Left lobe of liver (tissue), 2 donors: ENCODE measurements around the gene FRMPD4. TPM values are rescaled to one million over a fixed set of nuclear protein-coding genes. Genes with fewer than 3 reads are reported as not detected.

Experiments used
- ATAC-seq: fragments of 200-7000 bp; cut with Tn5 transposase; one replicate; pipeline ENCODE4 v1.9.1; 2020; ENCODE audit warnings: mild to moderate bottlenecking, moderate library complexity
- DNase-seq: peaks from one replicate; pipeline ENCODE4 v3.0.0-alpha.2; 2020; ENCODE audit warnings: low spot score
- total RNA-seq: library from RNA; stranded (reverse); gene quantifications from one replicate; pipeline ENCODE4 v1.2.1, GENCODE V29; 2021
- donor health status: DM: no; HTN: no; CAD: no; lungs with moderate emphysema.
- donor health status: DM: no; HTN: yes; CAD: no.

FRMPD4 gene
- total RNA-seq, 1 donor from 2014 or later: not detected

DNA sequence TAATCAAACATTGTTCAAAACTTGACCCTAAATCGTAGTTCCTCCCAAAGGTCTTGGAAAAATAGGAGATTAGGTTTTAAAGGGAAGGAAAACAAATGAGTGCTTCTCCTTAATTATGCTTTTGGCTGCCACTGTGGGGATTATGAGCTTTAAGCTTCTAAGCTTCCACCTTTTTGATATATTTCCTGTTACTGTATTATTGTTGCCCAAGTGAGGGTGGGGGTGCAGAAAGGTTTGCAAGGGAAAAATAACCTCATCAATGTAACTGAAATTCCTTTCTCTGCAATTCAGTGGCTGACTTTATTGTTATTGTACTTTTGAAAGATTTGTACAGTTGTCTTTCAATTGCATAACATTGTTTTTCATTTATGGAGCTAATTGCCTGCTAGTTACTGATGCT is 285.1 kb downstream of the FRMPD4 start:
- ATAC-seq (no peak), DNase-seq (no peak)

DNA sequence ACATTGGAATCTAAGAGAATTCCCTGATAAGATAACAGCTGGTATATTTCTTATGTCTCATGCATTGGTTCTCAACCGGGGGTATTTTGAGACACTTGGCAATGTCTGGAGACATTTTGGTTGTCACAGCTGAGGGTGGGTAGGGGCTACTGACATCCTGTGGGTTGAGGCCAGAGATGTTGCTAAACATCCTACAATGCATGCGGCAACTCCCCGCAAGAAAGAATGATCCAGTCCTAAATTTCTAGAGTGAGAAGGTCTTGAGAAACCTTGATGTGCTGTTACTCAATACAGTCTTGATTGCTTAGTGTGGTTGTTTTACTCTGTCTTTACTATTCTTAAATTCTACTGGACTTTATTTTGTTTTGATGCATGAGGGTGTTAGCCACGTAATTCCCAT is 287.2 kb downstream of the FRMPD4 start:
- DNase-seq (no peak), ATAC-seq (no peak)

DNA sequence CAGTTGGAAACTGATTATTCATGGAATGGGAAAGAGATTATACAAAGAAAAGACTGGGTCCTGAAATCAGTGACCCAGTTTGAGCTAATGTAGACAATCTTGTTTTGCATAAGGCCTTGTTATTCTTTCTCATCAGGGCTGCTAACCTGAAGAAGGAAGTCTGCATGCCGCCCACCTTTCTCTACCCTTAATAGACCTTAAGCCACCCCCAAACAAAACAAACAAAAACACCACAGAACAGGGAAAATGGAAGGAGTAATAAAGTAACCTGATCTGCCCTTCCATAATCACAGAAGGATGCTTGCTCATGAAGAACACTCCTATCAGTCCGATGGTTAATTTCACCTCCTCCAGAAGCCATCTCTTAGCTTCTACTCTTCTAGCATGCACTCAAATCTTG is 288.1 kb downstream of the FRMPD4 start:
- DNase-seq (no peak), ATAC-seq (no peak)

DNA sequence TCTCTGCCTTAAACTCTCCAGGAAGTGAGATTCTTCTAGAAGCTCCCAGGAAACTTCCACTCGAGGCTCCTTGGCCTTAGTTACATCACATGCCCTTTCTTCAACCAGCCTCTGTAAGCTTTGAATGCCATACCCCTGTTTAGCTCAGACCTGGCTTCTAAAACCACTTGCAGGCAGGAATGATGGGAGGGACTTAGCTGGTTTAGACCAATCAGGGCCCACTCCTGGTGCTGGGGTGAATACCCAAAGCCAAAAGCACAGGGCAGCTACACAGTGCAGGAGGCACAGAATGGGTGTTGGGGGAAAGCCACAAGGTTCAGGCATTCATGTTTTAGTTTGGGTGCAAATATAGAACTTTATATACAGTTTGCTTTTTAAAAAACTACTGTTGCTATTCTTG is 296.2 kb downstream of the FRMPD4 start:
- DNase-seq (no peak), ATAC-seq (no peak)

DNA sequence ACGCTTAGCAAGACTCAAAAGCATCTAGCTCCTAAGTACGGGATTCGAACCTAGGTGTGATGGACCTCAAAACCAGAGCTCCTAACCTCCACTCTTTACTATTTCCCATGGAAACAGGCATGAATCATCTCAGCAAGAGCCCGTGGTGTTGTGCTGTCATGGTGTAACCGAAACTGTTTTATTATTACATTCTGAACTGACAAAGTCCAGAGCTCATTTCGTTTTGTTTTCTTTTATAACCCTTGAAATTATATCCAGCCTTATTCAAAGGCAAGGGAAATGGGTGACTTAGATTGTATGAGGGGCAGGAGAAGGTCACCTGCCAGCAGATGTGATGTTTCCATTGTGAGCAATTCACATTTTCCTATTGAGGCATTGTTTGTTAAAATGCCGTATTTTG is 301.1 kb downstream of the FRMPD4 start:
- DNase-seq (no peak), ATAC-seq (no peak)

DNA sequence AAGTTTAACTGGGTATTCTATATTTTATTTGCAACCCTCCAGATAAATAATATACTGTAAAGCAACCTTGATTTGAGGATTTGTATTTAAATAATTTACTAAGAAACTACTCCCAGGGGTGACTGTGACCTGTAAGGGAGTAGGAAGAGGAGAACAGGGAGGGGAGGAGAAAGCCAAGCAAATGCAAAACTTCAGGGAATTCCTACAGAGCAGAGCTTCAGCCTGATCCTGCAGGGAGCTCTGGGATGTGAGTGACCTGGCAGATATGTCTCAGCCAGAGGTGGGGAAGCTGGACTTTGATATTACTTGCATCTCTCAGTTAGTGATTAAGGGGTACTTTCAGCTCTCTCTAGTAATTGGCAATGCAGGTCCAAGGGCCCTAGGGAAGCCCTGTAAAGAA is 302.0 kb downstream of the FRMPD4 start:
- ATAC-seq (no peak), DNase-seq (no peak)

DNA sequence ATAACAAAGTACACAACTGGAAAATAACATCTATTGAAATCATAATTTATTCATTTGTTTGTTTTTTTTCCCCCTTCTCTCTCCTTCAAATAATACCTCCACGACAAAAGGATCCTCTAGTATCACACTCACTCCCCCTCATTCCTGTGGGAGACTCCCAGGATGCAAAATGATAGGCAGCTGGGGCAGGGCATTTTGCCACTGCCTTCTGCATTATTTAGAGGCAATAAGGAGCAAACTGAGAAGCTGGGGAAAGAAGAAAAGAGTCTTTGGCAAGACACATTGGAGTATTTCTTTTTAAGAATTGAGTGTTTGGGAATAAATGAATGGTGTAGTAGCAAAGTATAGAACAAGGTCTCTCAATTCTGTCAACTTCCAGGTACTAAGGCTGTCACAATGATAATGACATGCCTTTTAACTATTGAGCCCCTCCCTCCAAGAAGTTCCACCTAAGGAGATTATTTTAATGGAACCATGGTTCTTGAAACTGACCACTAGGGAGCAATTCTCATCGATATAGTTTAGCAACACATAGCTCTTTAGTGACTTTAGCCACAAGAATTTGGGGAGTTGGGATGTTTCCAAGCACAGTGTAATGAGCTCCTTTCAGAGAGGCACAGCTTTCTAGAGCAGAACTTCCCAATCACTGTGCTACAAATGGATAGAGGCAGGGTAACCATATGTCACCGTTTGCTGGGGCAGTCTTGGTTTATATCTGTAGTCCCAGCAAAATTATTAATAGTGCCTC is 303.3 kb downstream of the FRMPD4 start:
- no peak for ATAC-seq
- no peak for DNase-seq

DNA sequence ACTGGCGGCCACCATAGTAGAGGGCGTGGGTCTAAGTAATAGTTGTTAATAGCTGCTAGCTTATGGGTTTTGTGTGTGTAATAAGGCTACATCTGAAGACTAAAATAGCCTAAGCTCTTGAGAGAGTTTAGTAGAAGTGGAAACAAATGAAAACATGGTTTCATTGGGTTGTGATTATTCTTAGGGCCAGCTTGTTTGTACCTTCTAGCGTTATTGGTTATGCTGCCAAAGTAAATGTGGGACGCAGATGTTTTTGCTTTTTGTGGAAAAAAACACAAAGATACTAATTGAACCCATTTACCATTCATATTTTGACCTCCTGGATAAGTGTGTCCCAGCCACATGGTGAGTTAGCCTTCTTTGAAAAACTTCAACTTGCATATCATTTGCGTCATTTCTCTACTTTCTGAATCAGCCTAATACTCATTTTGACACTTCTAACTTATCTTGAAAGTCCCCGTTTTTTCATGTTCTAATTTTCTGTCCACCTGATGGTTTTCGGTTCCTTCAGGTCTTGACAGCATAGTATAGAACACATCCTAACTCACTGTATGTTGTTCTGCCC is 305.3 kb downstream of the FRMPD4 start:
- ATAC-seq: no peak
- DNase-seq: no peak

DNA sequence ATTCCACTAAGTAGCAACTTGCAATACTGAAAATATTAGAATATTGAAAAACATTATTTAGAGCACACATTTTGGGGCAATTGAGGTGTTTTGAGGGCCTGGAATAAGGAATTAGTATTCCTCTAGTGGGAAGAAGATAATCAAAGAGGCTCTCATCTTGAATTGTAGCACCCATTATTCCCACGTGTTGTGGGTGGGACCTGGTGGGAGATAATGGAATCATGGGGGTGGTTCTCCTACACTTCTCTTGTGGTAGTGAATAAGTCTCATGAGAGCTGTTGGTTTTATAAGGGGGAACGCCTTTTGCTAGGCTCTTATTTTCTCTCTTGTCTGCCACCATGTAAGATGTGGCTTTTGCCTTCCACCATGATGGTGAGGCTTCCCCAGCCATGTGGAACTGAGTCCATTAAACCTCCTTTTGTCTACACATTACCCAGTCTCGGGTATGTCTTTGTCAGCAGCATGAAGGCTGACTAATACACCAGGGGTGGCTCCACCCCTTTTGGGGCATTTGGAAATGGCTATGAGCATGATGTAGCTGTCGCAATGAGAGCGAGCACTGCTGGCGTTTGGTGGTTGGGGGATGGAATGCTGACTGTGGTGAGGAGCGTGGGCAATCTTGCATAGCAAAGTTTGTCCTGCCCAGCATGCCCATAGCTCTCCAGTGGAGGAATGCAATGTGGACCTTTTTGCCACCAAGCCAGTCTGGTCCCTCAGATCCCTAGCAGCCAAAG is 308.2 kb downstream of the FRMPD4 start:
- DNase-seq (no peak), ATAC-seq (no peak)

DNA sequence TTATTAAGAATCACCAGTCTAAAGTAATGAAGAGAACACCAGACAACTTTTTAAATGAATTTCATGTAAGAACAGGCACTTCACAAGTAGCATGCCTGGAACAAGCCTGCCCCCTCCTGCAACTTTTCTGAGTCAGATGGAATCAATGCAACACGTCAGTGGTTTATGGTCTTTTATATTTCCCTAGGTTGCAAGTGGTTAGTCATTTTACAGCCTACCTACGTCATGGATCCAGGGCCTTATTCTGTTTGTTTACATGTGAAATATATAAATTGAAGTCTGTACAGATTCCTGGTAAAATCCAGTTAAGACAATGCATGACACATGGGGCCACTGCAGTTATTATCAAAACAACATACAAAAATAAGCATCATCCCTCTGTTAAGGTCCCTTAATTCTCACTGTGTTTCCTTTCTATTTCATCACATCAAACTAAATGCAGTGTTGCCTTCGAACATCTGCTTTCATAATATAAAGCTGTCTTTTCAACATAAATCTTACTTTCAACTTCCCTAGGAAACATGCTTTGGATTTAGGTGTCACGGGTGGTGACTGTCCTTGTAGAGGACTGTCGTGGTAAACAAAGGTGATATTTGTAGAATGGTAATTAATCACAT is 309.3 kb downstream of the FRMPD4 start:
- no peak for DNase-seq
- ATAC-seq: no peak

DNA sequence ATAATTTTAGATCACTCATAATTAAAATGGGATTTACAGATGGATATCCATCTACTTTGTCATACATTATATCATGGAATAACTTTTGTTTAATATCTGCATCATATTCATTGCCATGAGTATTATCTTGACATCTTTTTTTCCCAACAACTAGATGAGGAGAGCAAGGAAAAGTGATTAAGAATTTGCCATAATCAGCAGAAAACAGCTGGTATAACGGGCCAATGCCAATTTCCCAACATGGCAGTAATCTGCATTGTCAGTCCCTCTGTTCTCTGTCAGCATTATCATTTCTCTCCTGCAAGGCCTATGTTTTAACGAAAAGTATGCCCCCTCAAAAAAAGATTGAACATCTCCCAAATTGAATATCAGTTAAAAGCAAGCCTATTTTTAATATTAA is 314.0 kb downstream of the FRMPD4 start:
- DNase-seq: no peak
- ATAC-seq: no peak

DNA sequence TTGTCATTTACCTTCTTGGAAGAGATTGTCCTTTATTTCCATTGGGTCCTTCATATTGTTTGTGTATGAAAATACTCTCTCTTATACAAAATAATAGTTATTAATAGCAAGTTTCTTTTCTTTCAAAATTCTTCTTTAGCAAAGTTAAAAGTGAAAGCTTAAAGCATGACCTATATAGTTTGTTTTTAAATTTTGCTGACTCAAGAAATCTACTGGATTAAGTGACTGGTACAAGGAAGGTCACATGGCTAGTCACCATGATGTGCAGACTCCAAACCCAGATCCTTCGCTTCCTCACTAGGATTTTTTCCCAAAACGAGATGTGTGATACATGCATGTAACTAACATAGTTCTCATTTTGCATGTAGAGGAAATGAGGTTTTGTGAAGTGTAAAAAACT is 322.7 kb downstream of the FRMPD4 start:
- ATAC-seq: no peak
- no peak for DNase-seq

DNA sequence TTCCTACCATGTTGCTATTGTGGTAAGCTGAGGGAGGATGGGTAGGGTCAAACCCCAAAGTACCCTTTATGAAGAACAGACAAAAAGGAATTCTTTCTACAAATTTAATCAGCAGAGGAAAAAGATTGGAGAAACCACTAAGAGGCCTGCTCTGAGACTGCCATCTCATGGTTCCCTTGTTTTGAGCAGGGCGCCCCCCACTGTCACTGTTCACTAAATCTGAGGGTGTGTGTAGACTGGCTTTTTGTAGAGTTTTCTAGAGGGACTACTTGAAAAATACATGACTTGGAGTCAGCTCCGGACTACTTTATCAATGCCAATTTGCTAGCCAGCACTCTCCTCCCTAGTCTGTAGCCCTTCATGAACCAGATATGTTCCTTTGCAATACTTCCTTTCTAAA is 324.8 kb downstream of the FRMPD4 start:
- ATAC-seq (no peak), DNase-seq (no peak)

DNA sequence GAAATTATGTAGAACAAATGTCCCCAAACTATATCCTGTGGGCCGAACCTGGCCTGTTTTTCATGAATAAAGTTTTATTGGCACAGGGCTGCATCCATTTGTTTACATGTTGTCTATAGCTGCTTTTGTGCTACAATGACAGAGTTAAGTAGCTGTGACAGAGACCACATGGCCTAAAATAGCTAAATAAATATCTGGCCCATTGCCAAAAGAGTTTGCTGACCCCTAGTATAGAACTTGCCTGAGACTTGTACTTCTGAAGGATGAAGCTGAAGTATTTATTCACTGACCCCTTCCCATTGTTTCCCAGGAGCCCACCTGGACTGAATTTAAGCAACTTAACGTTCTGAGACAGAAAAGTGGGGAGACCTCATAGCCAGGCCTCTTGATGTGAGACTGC is 325.6 kb downstream of the FRMPD4 start:
- DNase-seq (no peak), ATAC-seq (no peak)

DNA sequence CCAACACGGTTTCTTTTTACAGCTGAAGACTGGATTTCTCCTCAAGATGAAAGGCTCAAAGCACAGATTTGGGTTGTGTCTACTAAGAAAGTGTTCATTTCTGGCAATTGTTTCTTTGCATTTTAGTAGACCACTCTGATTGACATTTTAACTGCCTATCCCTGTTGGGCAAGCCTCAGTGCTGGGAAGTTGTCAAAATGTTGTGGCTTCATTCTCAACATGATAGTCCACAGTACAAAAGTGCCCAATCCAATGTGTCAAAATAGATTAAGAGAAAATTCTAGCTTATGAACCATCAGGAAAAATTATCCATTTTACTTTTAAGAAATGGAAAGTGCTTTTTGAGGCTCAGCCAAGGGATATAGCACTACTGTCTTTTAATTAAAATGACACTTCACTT is 329.0 kb downstream of the FRMPD4 start:
- ATAC-seq (no peak), DNase-seq (no peak)

DNA sequence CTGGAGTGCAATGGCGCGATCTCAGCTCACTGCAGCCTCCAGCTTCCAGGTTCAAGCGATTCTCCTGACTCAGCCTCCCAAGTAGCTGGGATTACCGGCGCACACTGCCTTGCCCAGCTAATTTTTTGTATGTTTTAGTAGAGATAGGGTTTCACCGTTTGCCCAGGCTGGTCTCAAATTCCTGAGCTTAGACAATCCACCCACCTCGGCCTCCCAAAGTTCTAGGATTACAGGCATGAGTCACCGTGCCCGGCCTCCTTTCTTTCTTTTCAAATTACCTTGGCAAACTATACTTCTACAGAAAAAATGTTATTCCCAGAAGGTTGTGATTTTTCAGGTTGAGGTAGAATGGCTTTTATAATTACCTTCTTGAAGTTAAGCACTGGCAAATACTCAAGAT is 331.0 kb downstream of the FRMPD4 start:
- no peak for DNase-seq
- ATAC-seq: no peak

DNA sequence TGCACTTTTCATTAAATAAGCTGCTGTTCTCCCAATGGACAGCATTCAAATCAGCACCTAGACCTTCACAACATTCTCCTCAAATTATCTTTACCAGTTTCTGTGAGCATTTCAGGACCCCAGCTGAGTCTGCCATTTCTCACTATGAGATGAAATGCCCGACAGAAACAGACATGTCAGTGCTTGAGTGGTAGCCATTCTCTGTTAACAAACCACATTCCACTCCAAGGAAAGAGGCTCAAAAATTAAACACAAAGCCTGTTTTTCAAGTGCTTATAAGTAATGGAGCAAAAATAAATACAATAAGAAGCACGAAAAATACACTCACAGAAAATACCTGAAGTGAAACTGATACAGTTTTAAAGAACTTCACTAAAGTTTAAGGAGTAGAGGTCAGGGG is 332.8 kb downstream of the FRMPD4 start:
- DNase-seq (no peak), ATAC-seq (no peak)

DNA sequence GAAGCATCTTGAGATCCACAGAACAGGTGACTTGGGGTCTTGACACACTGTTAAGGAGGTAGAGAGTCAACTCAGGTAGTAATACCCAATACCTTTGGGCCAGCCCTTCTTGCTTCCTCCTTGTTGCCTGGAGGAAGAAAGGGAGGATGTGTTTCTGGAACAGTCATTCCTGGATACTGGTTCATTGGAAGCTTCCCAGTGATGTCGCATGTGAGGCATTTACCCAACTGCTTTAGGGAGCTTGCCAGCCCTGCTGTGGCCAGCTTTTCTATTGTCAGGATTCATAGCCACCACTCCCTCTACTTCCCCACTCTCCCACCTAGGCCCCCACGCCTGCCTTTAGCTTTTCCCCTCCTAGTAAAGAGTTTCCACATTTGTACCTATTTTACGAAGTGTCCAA is 342.7 kb downstream of the FRMPD4 start:
- no peak for ATAC-seq
- no peak for DNase-seq

DNA sequence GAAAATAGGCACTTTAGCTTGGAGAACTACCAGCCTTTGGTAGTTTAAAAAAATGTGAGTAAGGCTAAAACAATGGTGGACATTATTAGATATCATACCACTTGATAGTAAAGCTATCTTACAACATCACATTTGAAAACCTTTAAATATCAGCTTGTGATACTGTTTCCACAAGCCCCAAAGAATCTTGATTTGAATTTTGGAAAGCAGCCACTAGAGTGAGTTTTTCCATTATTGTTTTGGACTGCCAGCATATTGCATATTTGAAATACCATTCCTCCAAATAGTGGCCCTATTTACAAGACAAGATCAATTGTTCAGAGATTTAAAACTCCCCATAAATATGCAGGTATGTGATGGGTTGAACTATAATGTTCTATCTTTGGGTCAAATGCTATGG is 349.9 kb downstream of the FRMPD4 start:
- ATAC-seq: no peak

DNA sequence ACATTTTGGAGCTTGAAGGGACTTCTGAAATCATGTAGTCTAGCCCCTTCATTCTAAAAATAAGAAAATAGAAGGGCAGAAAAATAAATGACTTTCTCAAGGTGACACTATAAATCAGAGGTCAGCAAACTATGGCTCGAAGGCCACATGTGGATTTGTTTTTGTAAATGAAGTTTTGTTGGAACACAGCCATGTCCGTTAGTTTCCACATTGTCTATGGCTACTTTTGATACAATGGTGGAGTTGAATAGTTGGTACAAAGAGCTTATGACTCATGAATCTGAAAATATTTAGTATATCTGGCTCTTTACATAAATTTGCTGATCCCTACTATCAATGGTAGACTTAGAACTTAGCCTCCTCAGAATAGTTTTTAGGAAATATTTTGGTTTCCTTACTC is 350.5 kb downstream of the FRMPD4 start:
- DNase-seq (no peak), ATAC-seq (no peak)

More for the DNA sequence above, 349.9 kb downstream of the FRMPD4 start:
- no peak for DNase-seq

DNA sequence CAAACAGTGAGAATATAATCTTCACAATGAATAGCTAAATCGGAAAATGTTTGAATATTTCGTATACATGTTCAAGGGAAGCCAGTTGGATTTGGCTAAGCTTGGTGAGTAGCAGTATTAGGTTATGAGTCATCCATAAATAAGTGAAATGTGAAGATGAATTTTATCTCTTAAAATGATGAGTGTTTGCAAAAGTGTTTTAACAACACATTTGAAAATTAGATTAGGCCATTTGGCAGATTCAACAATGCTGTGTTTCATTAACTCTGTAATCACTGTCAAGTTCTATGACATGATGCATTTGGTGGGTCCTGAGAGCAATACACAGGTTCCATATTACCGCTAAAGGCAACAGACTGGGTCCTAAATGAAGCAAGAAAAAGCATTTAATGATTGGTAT is 351.1 kb downstream of the FRMPD4 start:
- DNase-seq (no peak), ATAC-seq (no peak)
